Mesenchymal stem cell (in vitro differentiated cells and primary cell): ENCODE data around the gene VSTM5.

Experiments used
- DNase-seq: peaks from one replicate; pipeline ENCODE4 v3.0.0-alpha.2; 2013
- H2AFZ ChIP-seq: one replicate; pipeline ENCODE4 v1.6.1; 2013; ENCODE audit warnings: low read depth, mild to moderate bottlenecking, control low read depth, inconsistent platforms, low read length, moderate library complexity
- H2AK5ac ChIP-seq: 2 replicates; pipeline ENCODE4 v1.6.1; 2013; ENCODE audit warnings: low read length, moderate library complexity, mild to moderate bottlenecking, inconsistent platforms; ENCODE audit not compliant: severe bottlenecking
- H2BK120ac ChIP-seq: one replicate; pipeline ENCODE4 v1.6.1; 2013; ENCODE audit warnings: low read depth, mild to moderate bottlenecking, inconsistent platforms, low read length, moderate library complexity
- H2BK12ac ChIP-seq, 2 experiments: one replicate each; pipeline ENCODE4 v1.6.1; 2013; ENCODE audit warnings: inconsistent platforms in 2 of 2, low read length in 2 of 2, mild to moderate bottlenecking in 2 of 2, moderate library complexity in 2 of 2, control low read depth in 1 of 2
- H2BK15ac ChIP-seq: one replicate; pipeline ENCODE4 v1.6.1; 2013; ENCODE audit warnings: mild to moderate bottlenecking, low read depth, inconsistent platforms; ENCODE audit not compliant: poor library complexity, severe bottlenecking
- H2BK5ac ChIP-seq: 2 replicates; pipeline ENCODE4 v1.6.1; 2013; ENCODE audit warnings: low read depth, mild to moderate bottlenecking, low read length, control low read depth, inconsistent platforms; ENCODE audit not compliant: poor library complexity, severe bottlenecking
- H3K14ac ChIP-seq, 2 experiments: one replicate each; pipeline ENCODE4 v1.6.1; 2013; ENCODE audit warnings: inconsistent platforms in 2 of 2, low read length in 2 of 2, control low read depth in 1 of 2, mild to moderate bottlenecking in 1 of 2, moderate library complexity in 1 of 2
- H3K18ac ChIP-seq, 2 experiments: one replicate each; pipeline ENCODE4 v1.6.1; 2013; ENCODE audit warnings: inconsistent platforms in 2 of 2, low read length in 2 of 2, control low read depth in 1 of 2, low read depth in 1 of 2, mild to moderate bottlenecking in 1 of 2
- H3K23ac ChIP-seq, 2 experiments: one replicate each; pipeline ENCODE4 v1.6.1; 2013; ENCODE audit warnings: inconsistent platforms in 2 of 2, low read length in 2 of 2, mild to moderate bottlenecking in 2 of 2, moderate library complexity in 2 of 2, control low read depth in 1 of 2
- H3K27ac ChIP-seq: 2 replicates; pipeline ENCODE4 v1.5.1; 2013; ENCODE audit warnings: mild to moderate bottlenecking, moderate library complexity, low read length, control low read depth, inconsistent platforms; ENCODE audit not compliant: poor library complexity, severe bottlenecking
- H3K27me3 ChIP-seq, 2 experiments: 2 replicates each; pipeline versions ENCODE4 v1.6.1 to v1.7.0; 2013; ENCODE audit warnings: low read length in 2 of 2, mild to moderate bottlenecking in 2 of 2, moderate library complexity in 2 of 2, control low read depth in 1 of 2, inconsistent platforms in 1 of 2; ENCODE audit not compliant: control insufficient read depth in 1 of 2, insufficient read depth in 1 of 2
- H3K36me3 ChIP-seq, 2 experiments: 2 replicates each; pipeline versions ENCODE4 v1.6.1 to v1.7.0; 2013; ENCODE audit warnings: low read length in 2 of 2, control low read depth in 1 of 2, inconsistent platforms in 1 of 2, low read depth in 1 of 2, mild to moderate bottlenecking in 1 of 2; ENCODE audit not compliant: insufficient read depth in 2 of 2, control insufficient read depth in 1 of 2
- H3K4ac ChIP-seq, 2 experiments: one replicate each; pipeline ENCODE4 v1.6.1; 2013; ENCODE audit warnings: inconsistent platforms in 2 of 2, low read length in 2 of 2, mild to moderate bottlenecking in 2 of 2, moderate library complexity in 2 of 2, control low read depth in 1 of 2, low read depth in 1 of 2
- H3K4me1 ChIP-seq: 2 replicates; pipeline ENCODE4 v1.6.1; 2013; ENCODE audit warnings: low read depth, low read length, control low read depth; ENCODE audit not compliant: control insufficient read depth, insufficient read depth
- H3K4me2 ChIP-seq: 2 replicates; pipeline ENCODE4 v1.6.1; 2013; ENCODE audit warnings: low read length, mild to moderate bottlenecking, inconsistent platforms; ENCODE audit not compliant: poor library complexity, severe bottlenecking
- H3K4me3 ChIP-seq, 2 experiments: 2 replicates each; pipeline versions ENCODE4 v1.5.1 to v1.7.0; 2013; ENCODE audit warnings: low read length in 2 of 2, mild to moderate bottlenecking in 2 of 2, control low read depth in 1 of 2, low read depth in 1 of 2; ENCODE audit not compliant: insufficient read depth in 1 of 2
- H3K79me1 ChIP-seq: replicated peaks from 2 replicates; pipeline ENCODE4 v1.6.1; 2013; ENCODE audit warnings: mild to moderate bottlenecking, control low read depth, low read length, inconsistent platforms; ENCODE audit not compliant: poor library complexity, severe bottlenecking
- H3K9ac ChIP-seq: 2 replicates; pipeline ENCODE4 v1.7.0; 2013; ENCODE audit warnings: mild to moderate bottlenecking, low read length, moderate library complexity
- H3K9me3 ChIP-seq: 2 replicates; pipeline ENCODE4 v1.7.0; 2013; ENCODE audit warnings: mild to moderate bottlenecking, low read length; ENCODE audit not compliant: control insufficient read depth
- H4K8ac ChIP-seq: one replicate; pipeline ENCODE4 v1.6.1; 2013; ENCODE audit warnings: inconsistent platforms, mild to moderate bottlenecking, low read length, moderate library complexity
- H4K91ac ChIP-seq: one replicate; pipeline ENCODE4 v1.6.1; 2013; ENCODE audit warnings: mild to moderate bottlenecking, low read length, inconsistent platforms
- WGBS: methylation state at CpG from one replicate; pipeline ENCODE4 v1.1.7; 2013; ENCODE audit warnings: mixed read lengths; 5-methylcytosine and 5-hydroxymethylcytosine counted together

The VSTM5 gene

DNA sequence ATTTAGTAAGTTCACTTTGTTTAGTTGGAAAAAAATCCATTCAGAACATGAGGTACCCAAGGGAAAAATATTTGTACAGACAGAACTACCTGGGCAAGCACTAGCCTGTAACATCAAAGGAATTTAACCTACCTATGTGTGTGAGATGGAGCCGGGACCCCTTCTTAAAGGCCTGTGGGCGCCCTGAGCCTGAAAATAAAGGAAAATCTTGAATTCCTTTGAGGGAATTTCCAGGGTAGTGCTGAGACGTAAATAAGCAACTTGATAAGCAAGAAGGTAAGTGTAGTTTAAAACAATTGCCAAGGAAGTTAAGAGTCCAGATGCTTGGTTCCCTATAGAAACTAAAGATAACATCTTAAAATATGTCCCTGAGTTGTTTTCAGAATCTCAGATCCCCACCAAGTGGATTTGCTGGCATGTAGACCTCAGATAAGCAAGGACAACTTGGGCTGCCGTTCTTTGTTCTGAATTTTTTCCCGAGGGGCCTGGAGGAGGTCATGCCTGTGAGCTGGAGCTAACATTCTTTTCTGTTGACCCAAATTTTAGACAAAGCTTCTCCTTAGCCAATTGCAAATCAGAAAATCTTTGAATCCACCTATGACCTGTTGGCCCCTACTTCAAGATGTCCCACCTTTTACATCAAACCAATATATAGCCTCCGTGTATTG is 35.3 kb downstream of the VSTM5 start:
- Histone ChIP-seq H4K91ac (no peak overlapping the region), H3K4me3 (no peak overlapping the region), H3K27me3 (no peaks in the 10 kb centered on the region), H3K9me3 (no peaks in the 10 kb centered on the region), H3K4me2 (no peak overlapping the region), H3K27ac (no peak overlapping the region), H2AFZ (no peak overlapping the region), H3K23ac (no peak overlapping the region), H2BK15ac (no peak overlapping the region), H4K8ac (no peak overlapping the region), H3K79me1 (peaks cover 8% of the 10 kb centered on the region), H3K4me1 (no peaks in the 10 kb centered on the region), H3K9ac (no peak overlapping the region), H2BK5ac (no peak overlapping the region), H3K18ac (no peak overlapping the region), H3K36me3 (peaks cover 26 to 60% of the 10 kb centered on the region in 2 experiments), H2BK120ac (no peak overlapping the region), H3K4ac (no peak overlapping the region), H2BK12ac (no peak overlapping the region), H2AK5ac (no peak overlapping the region), H3K14ac (no peak overlapping the region)
- DNase-seq: no peak
- 91% methylated on average over 5 of the region's 6 CpGs for WGBS

DNA sequence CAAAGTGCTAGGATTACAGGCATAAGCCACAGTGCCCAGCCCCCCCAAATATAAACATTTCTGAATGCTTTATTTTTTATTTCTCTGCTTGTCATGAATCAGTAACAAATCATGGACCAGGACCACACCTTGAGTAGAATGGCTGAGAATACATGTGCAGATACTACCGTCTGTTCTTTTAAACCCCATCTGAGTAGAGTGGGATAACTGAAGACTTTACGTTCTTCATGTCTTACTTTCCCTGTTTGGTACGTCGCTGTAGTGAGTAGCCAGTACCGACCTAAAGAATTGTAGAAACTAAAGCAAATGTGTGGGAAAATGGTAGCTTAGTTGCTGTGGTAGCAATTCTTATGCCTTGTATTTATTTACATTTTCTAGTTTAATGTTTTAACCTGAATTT is 36.4 kb downstream of the VSTM5 start:
- Histone ChIP-seq H3K14ac (no peak overlapping the region), H2BK15ac (no peak overlapping the region), H2AFZ (no peak overlapping the region), H3K27ac (no peak overlapping the region), H3K18ac (no peak overlapping the region), H3K36me3 (peaks cover 34 to 71% of the 10 kb centered on the region in 2 experiments), H4K8ac (no peak overlapping the region), H3K9me3 (no peaks in the 10 kb centered on the region), H3K4ac (no peak overlapping the region), H3K9ac (no peak overlapping the region), H2BK5ac (no peak overlapping the region), H2BK120ac (no peak overlapping the region), H3K4me3 (no peak overlapping the region), H3K27me3 (no peaks in the 10 kb centered on the region), H3K23ac (no peak overlapping the region), H4K91ac (no peak overlapping the region), H2BK12ac (no peak overlapping the region), H3K79me1 (peaks cover 13% of the 10 kb centered on the region), H2AK5ac (no peak overlapping the region), H3K4me2 (no peak overlapping the region), H3K4me1 (no peaks in the 10 kb centered on the region)
- 94% methylated on average over 4 of the region's 5 CpGs for whole genome bisulfite sequencing
- no peak for DNase-seq

DNA sequence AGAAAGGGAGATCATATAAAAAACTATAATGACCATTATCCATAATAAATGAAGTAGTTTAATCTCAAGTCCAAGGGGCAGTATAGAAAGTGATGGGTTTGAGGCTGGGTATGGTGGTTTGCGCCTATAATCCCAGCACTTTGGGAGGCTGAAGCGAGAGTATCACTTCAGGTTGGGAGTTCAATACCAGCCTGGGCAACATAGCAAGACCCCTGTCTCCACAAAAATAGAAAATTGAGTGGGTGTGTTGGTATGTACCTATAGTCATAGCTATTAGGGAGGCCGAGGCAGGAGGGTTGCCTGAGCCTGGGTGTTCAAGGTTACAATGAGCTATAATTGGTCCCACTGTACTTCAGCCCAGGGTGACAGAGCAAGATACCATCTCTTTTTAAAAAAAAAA is 42.4 kb downstream of the VSTM5 start:
- Histone ChIP-seq H2AK5ac (no peak overlapping the region), H3K14ac (no peak overlapping the region), H3K4me2 (no peak overlapping the region), H3K4me3 (no peak overlapping the region), H3K18ac (no peak overlapping the region), H4K8ac (no peak overlapping the region), H3K36me3 (peaks cover 40 to 87% of the 10 kb centered on the region in 2 experiments), H3K4ac (no peak overlapping the region), H3K4me1 (no peaks in the 10 kb centered on the region), H3K27ac (no peak overlapping the region), H3K9me3 (no peaks in the 10 kb centered on the region), H3K9ac (no peak overlapping the region), H3K27me3 (no peaks in the 10 kb centered on the region), H2BK12ac (no peak overlapping the region), H3K23ac (no peak overlapping the region), H3K79me1 (peaks cover 20% of the 10 kb centered on the region), H2BK120ac (no peak overlapping the region), H2BK15ac (no peak overlapping the region), H2AFZ (no peak overlapping the region), H2BK5ac (no peak overlapping the region), H4K91ac (no peak overlapping the region)
- no peak for DNase-seq
- WGBS: 100% methylated on average over 3 of the region's 3 CpGs

DNA sequence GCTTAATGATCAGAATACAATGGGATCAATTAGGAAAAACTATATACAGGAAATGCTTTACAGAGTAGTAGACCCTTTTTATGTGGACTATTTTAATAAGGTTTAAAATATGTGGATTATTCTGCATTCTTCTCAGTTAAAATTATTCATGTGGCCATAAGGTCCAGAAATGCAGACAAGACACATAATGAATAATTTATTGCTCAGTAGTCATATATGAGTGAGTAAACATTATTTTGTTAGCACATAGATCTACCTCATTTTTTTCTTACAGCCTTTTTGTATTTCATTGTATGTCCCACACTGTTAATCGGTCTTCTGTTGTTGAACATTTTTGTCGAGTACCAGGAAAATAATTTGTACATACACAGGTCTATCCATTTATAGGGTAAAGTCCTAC is 45.5 kb downstream of the VSTM5 start:
- Histone ChIP-seq H3K27ac (no peak overlapping the region), H4K91ac (no peak overlapping the region)
- 100% methylated on average over 2 of the region's 2 CpGs for WGBS

More for the DNA sequence above, 45.5 kb downstream of the VSTM5 start:
- Histone ChIP-seq H3K4me3 (no peak overlapping the region), H3K36me3 (peaks cover 31 to 89% of the 10 kb centered on the region in 2 experiments), H3K9me3 (no peaks in the 10 kb centered on the region), H2BK5ac (no peak overlapping the region), H2AFZ (no peak overlapping the region), H3K23ac (no peak overlapping the region), H2BK120ac (no peak overlapping the region), H2BK15ac (no peak overlapping the region), H3K4ac (no peak overlapping the region), H3K79me1 (peaks cover 20% of the 10 kb centered on the region), H3K14ac (no peak overlapping the region), H4K8ac (no peak overlapping the region), H3K9ac (no peak overlapping the region), H3K27me3 (no peaks in the 10 kb centered on the region), H3K4me2 (no peak overlapping the region), H3K18ac (no peak overlapping the region), H2BK12ac (no peak overlapping the region), H2AK5ac (no peak overlapping the region), H3K4me1 (no peaks in the 10 kb centered on the region)
- DNase-seq: no peak
